Stimulated activated CD4-positive, alpha-beta T cell treated with anti-CD3 and anti-CD28 coated beads, Interleukin-12 subunit alpha, Interleukin-12 subunit beta, amount 100 ng/mL, for 48 hours (primary cell): Measurements from ENCODE around the gene CBR1.
A peak's percentile ranks its signal among the peaks of the same experiment; 100 is the strongest.

Source experiments
- DNase-seq, 3 donors: peaks; one replicate each; pipeline ENCODE4 v3.0.0-alpha.2; 2020; ENCODE audit warnings: low read depth in 2 of 3, low spot score in 1 of 3

Gene CBR1

GRCh38 chr21:36069713-36070583, at the start of gene CBR1:
Gene CBR1 (plus strand): TSS chr21:36070024. CDS start chr21:36070116, 92 bp downstream.
- peak; percentile 77 to 85 (median 84) for DNase-seq

- no peak for DNase-seq
Measured at GRCh38 chr21:36021251-36021837, 48.5 kb upstream of the CBR1 start.

GRCh38 chr21:36022427-36023091, 47.3 kb upstream of the CBR1 start:
- DNase-seq = no peak

- no peak for DNase-seq
Measured at GRCh38 chr21:36023092-36023480, 46.7 kb upstream of the CBR1 start.

GRCh38 chr21:36024782-36025181, 45.0 kb upstream of the CBR1 start:
- DNase-seq = no peak

- no peak for DNase-seq
Measured at GRCh38 chr21:36027347-36027746, 42.5 kb upstream of the CBR1 start.

- DNase-seq = peak; percentile 40 to 60 (median 50)
Measured at GRCh38 chr21:36028127-36029069, 41.4 kb upstream of the CBR1 start.

GRCh38 chr21:36029309-36029708, 40.5 kb upstream of the CBR1 start:
- no peak for DNase-seq

- no peak for DNase-seq
Measured at GRCh38 chr21:36030581-36031189, 39.1 kb upstream of the CBR1 start.

GRCh38 chr21:36032647-36033406, 37.0 kb upstream of the CBR1 start:
- no peak for DNase-seq

- DNase-seq = no peak
Measured at GRCh38 chr21:36034211-36034913, 35.5 kb upstream of the CBR1 start.

GRCh38 chr21:36035381-36035791, 34.4 kb upstream of the CBR1 start:
- DNase-seq = no peak

- no peak for DNase-seq
Measured at GRCh38 chr21:36038701-36039497, 30.9 kb upstream of the CBR1 start.

GRCh38 chr21:36039861-36040260, 30.0 kb upstream of the CBR1 start:
- no peak for DNase-seq

- no peak for DNase-seq
Measured at GRCh38 chr21:36040389-36040788, 29.4 kb upstream of the CBR1 start.

GRCh38 chr21:36041910-36042309, 27.9 kb upstream of the CBR1 start:
- DNase-seq = no peak

- no peak for DNase-seq
Measured at GRCh38 chr21:36044056-36044455, 25.8 kb upstream of the CBR1 start.

- DNase-seq = no peak
Measured at GRCh38 chr21:36045993-36046392, 23.8 kb upstream of the CBR1 start.
